SJSA1 (cell line): ENCODE data around the gene TMPRSS5. TPM values are rescaled to one million over a fixed set of nuclear protein-coding genes. Genes with fewer than 3 reads are reported as not detected.

ENCODE experiments used
- DNase-seq, 2 experiments: peaks; one replicate each; pipeline ENCODE4 v3.0.0-alpha.2; 2015 to 2020; ENCODE audit warnings: low spot score in 2 of 2, low read depth in 1 of 2
- H3K27ac ChIP-seq: fragments of 250-450 bp; sonication (Bioruptor Pico); 2 replicates; pipeline ENCODE4 v1.5.1; 2020; ENCODE audit warnings: mild to moderate bottlenecking, moderate library complexity
- H3K27me3 ChIP-seq: fragments of 250-450 bp; sonication (Bioruptor Pico); replicated peaks from 2 replicates; pipeline ENCODE4 v1.5.1; 2020; ENCODE audit warnings: mild to moderate bottlenecking, moderate library complexity
- H3K36me3 ChIP-seq: fragments of 250-450 bp; sonication (Bioruptor Pico); 2 replicates; pipeline ENCODE4 v1.5.1; 2020; ENCODE audit warnings: mild to moderate bottlenecking
- H3K4me1 ChIP-seq: fragments of 250-450 bp; sonication (Bioruptor Pico); replicated peaks from 2 replicates; pipeline ENCODE4 v1.6.1; 2021; ENCODE audit warnings: mild to moderate bottlenecking
- H3K4me3 ChIP-seq: fragments of 250-450 bp; sonication (Bioruptor Pico); 2 replicates; pipeline ENCODE4 v1.5.1; 2020; ENCODE audit warnings: mild to moderate bottlenecking
- H3K9me3 ChIP-seq: fragments of 250-450 bp; sonication (Bioruptor Pico); replicated peaks from 2 replicates; pipeline ENCODE4 v1.5.1; 2020; ENCODE audit warnings: mild to moderate bottlenecking
- total RNA-seq: library from RNA; depleted of rRNA; stranded (reverse); fragments of >200 nt; shearing (Covaris generic); gene quantifications from 2 replicates; pipeline ENCODE4 v1.2.3, GENCODE V29; 2014

Gene TMPRSS5
- total RNA-seq, 1 experiment from 2014 or later = 0.11 TPM

DNA sequence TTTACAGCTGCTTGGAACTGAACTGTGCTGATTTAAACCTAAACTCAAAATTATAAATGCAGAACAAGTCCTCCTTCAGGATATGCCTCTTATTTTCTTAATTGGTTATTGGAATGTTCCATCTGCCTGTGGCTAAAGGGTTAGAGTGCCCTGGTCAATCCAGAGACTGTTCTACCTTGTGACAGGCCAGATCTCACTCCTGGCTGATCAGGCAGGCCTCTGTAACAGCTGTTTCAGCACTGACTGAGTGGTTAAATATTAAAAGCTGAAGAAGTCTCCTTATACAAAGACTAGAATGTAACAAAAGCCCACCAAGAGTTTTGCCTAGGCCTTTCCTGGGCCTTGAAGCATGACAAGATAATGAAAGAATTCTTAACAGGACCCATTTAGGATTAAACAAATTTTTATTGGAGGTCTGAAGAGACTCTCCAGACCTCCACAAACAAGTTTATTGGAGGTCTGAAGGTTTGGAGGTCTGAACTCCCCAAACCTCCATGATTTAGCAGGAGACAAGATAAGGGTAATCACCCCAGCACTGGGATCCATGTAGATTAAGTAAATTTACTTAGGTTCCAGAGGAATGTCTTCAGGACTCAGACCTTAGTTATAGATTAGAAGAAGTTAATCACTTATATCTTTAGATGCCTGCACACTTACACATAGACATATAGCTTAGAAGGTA lies 35.8 kb downstream of the TMPRSS5 start:
- Histone ChIP-seq H3K27ac (no peak overlapping the region), H3K36me3 (no peaks in the 10 kb centered on the region), H3K9me3 (no peaks in the 10 kb centered on the region), H3K4me3 (no peak overlapping the region), H3K27me3 (no peaks in the 10 kb centered on the region), H3K4me1 (peaks cover 53% of the 10 kb centered on the region)
- no peak for DNase-seq

DNA sequence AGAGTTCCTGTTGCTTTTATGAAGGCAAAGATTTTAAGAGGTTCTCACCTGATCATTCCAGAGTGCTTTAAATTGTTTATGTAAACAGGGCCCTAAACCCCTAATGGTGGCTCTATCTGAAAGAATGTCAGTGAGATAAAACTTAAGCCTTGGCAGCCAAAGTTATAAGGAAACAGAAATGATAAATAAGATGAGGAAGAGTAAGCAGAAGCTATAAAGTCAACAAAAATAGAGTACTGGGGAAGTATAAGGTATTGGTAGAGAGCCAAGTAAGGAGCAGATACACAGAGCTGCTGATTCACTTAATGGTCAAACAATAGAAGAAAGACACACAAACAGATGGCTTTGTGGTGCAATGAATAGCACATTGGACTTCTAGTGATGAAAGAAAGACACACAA lies 37.9 kb downstream of the TMPRSS5 start:
- Histone ChIP-seq H3K4me1 (peaks cover 53% of the 10 kb centered on the region), H3K27ac (peak overlapping the region; percentile 2; the same call in 1 of the 2 replicates), H3K9me3 (no peaks in the 10 kb centered on the region), H3K27me3 (no peaks in the 10 kb centered on the region), H3K36me3 (no peaks in the 10 kb centered on the region), H3K4me3 (no peak overlapping the region)
- peak in 1 of 2 experiments; percentile 55 for DNase-seq

DNA sequence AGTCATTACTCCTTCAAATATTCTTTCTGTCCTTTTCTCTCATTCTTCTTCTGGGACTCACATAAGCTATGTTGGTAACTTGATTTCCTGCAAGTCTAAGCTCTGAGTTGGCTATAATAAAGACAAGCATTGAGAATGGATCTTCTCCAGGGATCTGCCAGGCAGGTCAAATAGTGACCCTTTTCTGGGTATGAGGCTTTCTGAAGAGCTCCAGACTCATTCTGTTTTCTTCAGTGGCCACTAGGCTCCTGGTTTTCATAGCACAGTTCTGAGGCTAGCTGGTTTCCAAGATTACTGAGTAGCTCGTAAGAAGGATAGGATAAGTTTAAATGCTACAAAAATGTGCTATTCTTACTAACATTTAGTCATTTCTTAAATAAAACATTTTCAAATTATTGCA lies 38.3 kb downstream of the TMPRSS5 start:
- H3K27me3 ChIP-seq = no peaks in the 10 kb centered on the region
- H3K4me1 ChIP-seq = peaks cover 53% of the 10 kb centered on the region
- no peak overlapping the region for H3K4me3 ChIP-seq
- H3K9me3 ChIP-seq = no peaks in the 10 kb centered on the region
- no peak overlapping the region for H3K27ac ChIP-seq
- DNase-seq = no peak
- H3K36me3 ChIP-seq = no peaks in the 10 kb centered on the region

DNA sequence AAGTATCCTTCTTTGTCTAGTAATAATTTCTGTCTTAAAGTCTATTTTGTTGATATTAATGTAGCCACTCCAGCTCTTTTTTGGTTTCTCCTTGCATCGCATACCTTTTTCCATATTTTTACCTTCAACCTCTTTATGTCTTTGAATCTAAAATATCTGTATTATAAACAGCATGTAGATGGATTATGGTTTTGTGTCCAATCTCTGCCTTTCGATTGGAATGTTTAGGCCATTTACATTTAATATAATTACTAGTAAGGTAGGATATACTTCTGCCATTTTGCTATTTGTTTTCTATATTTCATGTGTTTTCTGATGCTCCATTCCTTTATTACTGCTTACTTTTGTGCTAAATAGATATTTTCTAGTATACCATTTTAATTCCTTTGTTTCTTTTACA lies 39.5 kb downstream of the TMPRSS5 start:
- Histone ChIP-seq H3K27me3 (no peaks in the 10 kb centered on the region), H3K9me3 (no peaks in the 10 kb centered on the region), H3K4me1 (peaks cover 53% of the 10 kb centered on the region), H3K4me3 (no peak overlapping the region), H3K36me3 (no peaks in the 10 kb centered on the region), H3K27ac (no peak overlapping the region)
- DNase-seq = no peak

DNA sequence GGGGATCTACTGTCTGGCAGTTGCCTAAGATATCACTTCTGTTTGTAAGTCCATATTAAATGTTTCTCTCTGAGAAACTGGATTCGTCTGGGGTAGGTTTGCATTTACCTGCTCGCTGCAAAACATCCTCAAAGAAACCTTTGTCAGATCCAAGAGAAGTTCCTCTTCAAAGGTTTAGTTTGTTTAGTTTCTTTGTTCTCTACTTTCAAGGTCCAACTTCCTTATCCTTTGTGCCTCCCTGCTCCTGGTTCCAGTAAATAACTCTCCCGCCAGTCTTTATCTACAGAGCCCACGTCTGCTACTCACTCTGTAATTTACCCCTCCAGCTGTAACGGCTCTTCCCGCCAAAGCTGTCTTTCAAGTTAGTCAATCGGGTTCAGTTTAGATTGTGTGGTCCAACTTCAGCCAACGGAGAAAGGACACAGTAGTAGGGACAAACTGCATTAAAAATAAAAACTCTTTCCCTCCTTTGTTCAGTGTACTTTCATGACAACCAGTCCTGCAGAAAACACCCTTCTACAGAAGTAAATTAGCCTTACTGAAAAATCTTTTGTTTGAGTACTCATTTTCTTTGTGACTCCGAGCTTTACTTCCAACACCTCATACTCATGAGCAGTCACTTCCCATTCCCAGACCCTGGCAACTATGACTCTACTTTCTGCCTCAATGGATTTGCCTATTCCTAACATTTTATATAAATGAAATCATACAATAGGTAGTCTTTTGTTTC lies 41.0 kb downstream of the TMPRSS5 start:
- H3K4me3 ChIP-seq = no peak overlapping the region; the same call in 1 of the 2 replicates

DNA sequence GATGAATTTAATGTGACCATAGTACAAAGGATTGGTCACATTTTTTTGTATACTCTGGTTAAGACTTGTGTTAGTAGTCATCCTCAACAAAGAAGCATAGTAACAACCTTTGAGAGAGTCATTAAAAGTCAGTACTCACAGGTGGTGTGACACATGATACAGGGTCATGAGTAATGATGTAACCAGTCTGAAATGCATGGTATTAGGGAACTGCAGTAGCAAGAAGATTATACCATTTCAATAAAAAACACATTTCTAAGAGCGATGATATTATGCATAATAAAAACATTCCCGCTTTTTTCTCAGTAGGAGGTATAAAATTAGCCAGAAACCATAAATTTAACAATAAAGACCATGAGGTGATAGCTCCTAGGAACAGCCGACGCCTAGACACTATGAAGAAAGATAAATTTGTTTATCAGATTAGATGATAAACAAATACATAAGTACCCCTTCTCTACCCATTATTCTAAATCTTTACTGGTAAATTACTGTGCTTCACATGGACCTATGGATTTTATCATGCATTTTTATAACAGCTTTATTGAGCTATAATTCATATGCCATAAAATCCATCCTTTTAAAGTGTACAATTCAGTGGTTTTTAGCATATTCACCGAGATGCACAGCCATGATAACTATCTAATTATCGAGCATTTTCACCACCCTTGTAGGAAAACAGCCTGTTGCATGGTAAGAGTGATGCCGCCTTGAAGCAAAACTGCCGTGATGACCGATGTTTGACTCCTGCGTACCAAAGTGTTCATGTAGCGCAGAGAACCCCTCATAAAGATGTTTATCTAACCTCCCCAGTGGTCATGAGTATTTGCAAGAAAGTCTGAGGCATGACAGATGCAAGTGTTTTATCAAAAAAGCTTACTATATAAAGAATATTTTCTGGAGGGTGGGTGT lies 41.8 kb downstream of the TMPRSS5 start:
- no peaks in the 10 kb centered on the region for H3K9me3 ChIP-seq
- peak; percentile 69 to 83 for DNase-seq
- peak overlapping the region; percentile 97 for H3K27ac ChIP-seq
- H3K27me3 ChIP-seq = no peaks in the 10 kb centered on the region
- no peak overlapping the region; the same call in 1 of the 2 replicates for H3K4me3 ChIP-seq
- peaks cover 53% of the 10 kb centered on the region for H3K4me1 ChIP-seq
- no peaks in the 10 kb centered on the region for H3K36me3 ChIP-seq

More for the DNA sequence above, 41.0 kb downstream of the TMPRSS5 start:
- H3K27ac ChIP-seq = peak overlapping the region; percentile 97
- no peaks in the 10 kb centered on the region for H3K36me3 ChIP-seq
- H3K4me1 ChIP-seq = peaks cover 53% of the 10 kb centered on the region
- no peaks in the 10 kb centered on the region for H3K9me3 ChIP-seq
- H3K27me3 ChIP-seq = no peaks in the 10 kb centered on the region
- peak; percentile 53 to 79 for DNase-seq

GRCh38 chr11:113663567-113663966 lies 42.5 kb downstream of the TMPRSS5 start:
- no peak overlapping the region for H3K4me3 ChIP-seq
- H3K36me3 ChIP-seq = no peaks in the 10 kb centered on the region
- no peaks in the 10 kb centered on the region for H3K27me3 ChIP-seq
- H3K9me3 ChIP-seq = no peaks in the 10 kb centered on the region
- H3K27ac ChIP-seq = peak overlapping the region; percentile 97
- DNase-seq = peak in 1 of 2 experiments; percentile 46
- H3K4me1 ChIP-seq = peaks cover 45% of the 10 kb centered on the region

DNA sequence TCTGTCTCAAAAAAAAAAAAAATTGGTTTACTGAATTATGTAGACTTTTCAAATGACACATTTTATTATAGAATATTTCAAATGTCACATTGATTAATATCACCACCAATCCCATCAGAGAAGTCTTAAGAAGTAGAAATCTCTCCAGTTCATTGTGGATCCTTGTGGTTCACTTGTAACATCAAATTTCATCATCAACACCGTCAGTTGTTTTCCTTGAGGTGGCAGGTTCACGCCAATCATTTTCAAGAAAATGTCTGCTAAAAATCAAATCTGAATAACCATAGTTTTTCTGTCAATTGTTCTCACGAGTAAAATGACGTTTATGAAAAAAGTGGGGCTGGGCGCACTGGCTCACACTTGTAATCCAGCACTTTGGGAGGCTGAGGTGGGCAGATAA lies 50.3 kb downstream of the TMPRSS5 start:
- Histone ChIP-seq H3K27ac (no peak overlapping the region), H3K4me3 (no peak overlapping the region), H3K36me3 (no peaks in the 10 kb centered on the region), H3K9me3 (no peaks in the 10 kb centered on the region), H3K4me1 (no peaks in the 10 kb centered on the region), H3K27me3 (no peaks in the 10 kb centered on the region)
- DNase-seq = no peak

DNA sequence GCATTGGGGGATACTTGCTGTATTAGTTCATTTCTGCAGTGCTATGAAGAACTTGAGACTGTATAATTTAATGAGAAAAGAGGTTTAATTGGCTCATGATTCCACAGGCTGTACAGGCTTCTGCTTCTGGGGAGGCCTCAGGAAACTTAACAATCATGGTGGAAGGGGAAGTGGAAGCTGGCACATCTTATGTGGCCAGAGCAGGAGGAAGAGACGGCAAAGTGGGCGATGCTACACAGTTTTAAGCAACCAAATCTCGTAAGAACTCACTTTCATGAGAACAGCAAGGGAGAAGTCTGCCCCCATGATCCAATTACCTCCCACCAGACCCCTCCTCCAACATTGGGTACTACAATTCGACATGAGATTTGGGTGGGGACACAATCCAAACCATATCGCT lies 55.1 kb downstream of the TMPRSS5 start:
- Histone ChIP-seq H3K27me3 (no peaks in the 10 kb centered on the region), H3K9me3 (no peaks in the 10 kb centered on the region), H3K4me1 (peaks cover 9% of the 10 kb centered on the region), H3K27ac (no peak overlapping the region), H3K36me3 (no peaks in the 10 kb centered on the region), H3K4me3 (no peak overlapping the region)
- no peak for DNase-seq

GRCh38 chr11:113649311-113649710 lies 56.8 kb downstream of the TMPRSS5 start:
- no peaks in the 10 kb centered on the region for H3K36me3 ChIP-seq
- H3K27me3 ChIP-seq = no peaks in the 10 kb centered on the region
- H3K27ac ChIP-seq = no peak overlapping the region
- H3K4me3 ChIP-seq = no peak overlapping the region
- H3K4me1 ChIP-seq = peaks cover 9% of the 10 kb centered on the region
- H3K9me3 ChIP-seq = no peaks in the 10 kb centered on the region
- no peak for DNase-seq

- Histone ChIP-seq H3K9me3 (no peaks in the 10 kb centered on the region), H3K4me1 (peaks cover 9% of the 10 kb centered on the region), H3K4me3 (no peak overlapping the region), H3K27me3 (no peaks in the 10 kb centered on the region), H3K27ac (no peak overlapping the region), H3K36me3 (no peaks in the 10 kb centered on the region)
- peak in 1 of 2 experiments; percentile 18 for DNase-seq
Measured at GRCh38 chr11:113647856-113648255, 58.3 kb downstream of the TMPRSS5 start.

DNA sequence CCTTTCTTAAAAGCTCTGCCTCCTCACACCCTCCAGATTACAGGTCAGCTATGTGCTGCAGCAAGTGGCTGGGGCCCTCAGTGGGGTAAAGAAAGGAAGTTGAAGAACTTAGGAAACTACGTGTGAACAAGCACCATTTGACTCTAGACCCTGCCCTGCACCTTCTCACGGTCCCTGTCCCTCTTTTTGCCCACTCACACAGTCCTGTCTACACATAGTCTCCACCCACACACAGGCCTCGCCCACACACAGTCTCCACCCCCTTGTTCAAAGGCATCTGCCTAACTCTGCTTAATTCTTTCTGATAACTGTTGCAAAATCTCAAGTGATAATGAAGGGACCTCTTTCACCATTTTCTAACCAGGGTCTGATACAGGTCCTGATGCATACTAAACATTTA lies 59.0 kb downstream of the TMPRSS5 start:
- no peaks in the 10 kb centered on the region for H3K9me3 ChIP-seq

DNA sequence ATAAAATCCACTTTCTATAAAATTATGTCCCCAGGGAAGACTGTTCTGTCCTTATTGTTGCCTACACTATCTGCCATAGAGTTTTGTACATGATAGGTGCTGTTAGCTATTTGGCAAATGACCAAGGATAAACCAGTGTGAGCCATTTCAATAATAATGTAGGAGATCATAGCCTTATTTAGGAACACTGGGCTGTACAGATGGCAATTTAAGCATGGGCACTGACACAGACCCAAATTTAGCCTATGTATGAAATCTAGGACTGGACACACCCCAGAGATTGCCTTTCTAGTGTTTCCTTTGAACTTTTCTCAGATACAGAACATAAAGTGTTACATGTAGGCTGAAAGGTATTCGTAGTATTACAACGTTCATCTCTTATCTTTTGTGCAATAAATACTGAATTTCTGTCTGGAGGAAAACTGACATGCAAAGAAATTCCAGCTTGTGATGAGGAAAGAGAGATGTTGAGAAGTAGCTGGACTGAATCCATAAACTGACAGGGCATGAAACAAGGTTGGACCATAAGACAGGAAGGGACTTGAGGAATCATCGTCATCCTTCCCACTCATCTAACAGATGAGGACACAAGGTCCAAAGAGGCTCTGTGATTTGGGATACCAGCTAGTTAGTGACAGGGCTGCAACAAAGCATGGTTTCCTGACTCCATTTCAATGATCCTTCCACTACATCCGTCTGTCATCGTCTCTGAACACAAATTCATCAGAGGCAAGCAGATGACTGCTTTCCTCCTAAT lies 60.3 kb downstream of the TMPRSS5 start:
- no peak overlapping the region for H3K27ac ChIP-seq

More for the DNA sequence above, 59.0 kb downstream of the TMPRSS5 start:
- no peak for DNase-seq
- no peaks in the 10 kb centered on the region for H3K36me3 ChIP-seq
- H3K27me3 ChIP-seq = no peaks in the 10 kb centered on the region
- H3K4me3 ChIP-seq = no peak overlapping the region
- no peak overlapping the region for H3K27ac ChIP-seq
- H3K4me1 ChIP-seq = peaks cover 9% of the 10 kb centered on the region

More for the DNA sequence above, 60.3 kb downstream of the TMPRSS5 start:
- Histone ChIP-seq H3K36me3 (no peaks in the 10 kb centered on the region), H3K4me3 (no peak overlapping the region), H3K9me3 (no peaks in the 10 kb centered on the region), H3K4me1 (peaks cover 9% of the 10 kb centered on the region), H3K27me3 (no peaks in the 10 kb centered on the region)
- DNase-seq = no peak
